GM23248 (cell line): ENCODE measurements around the gene VTCN1. TPM values are rescaled to one million over a fixed set of nuclear protein-coding genes. Genes with fewer than 3 reads are reported as not detected.

Source experiments
- DNase-seq: peaks from one replicate; pipeline ENCODE4 v3.0.0-alpha.2; 2015
- H2AFZ ChIP-seq: fragments of 200-600 bp; sonication (generic); 2 replicates; pipeline ENCODE4 v1.6.1; 2016; ENCODE audit warnings: antibody characterized with exemption
- H3F3A ChIP-seq: fragments of 200-600 bp; sonication (generic); 2 replicates; pipeline ENCODE4 v1.6.1; 2016; ENCODE audit warnings: mild to moderate bottlenecking, antibody characterized with exemption, mixed run types; ENCODE audit not compliant: insufficient read depth
- H3K27ac ChIP-seq: fragments of 200-600 bp; sonication (generic); 2 replicates; pipeline ENCODE4 v1.5.1; 2016; ENCODE audit warnings: mild to moderate bottlenecking
- H3K27me3 ChIP-seq: fragments of 200-600 bp; sonication (generic); replicated peaks from 2 replicates; pipeline ENCODE4 v1.6.1; 2016; ENCODE audit warnings: mild to moderate bottlenecking; ENCODE audit not compliant: insufficient read depth
- H3K36me3 ChIP-seq: fragments of 200-600 bp; sonication (generic); 2 replicates; pipeline ENCODE4 v1.6.1; 2016; ENCODE audit warnings: low read depth, mild to moderate bottlenecking
- H3K4me1 ChIP-seq: fragments of 200-600 bp; sonication (generic); 2 replicates; pipeline ENCODE4 v1.6.1; 2016; ENCODE audit warnings: mild to moderate bottlenecking; ENCODE audit not compliant: insufficient read depth
- H3K4me2 ChIP-seq: fragments of 200-600 bp; sonication (generic); one replicate; pipeline ENCODE4 v1.6.1; 2016; ENCODE audit warnings: mild to moderate bottlenecking; ENCODE audit not compliant: unreplicated experiment
- H3K4me3 ChIP-seq: fragments of 200-600 bp; sonication (generic); 2 replicates; pipeline ENCODE4 v1.5.1; 2016; ENCODE audit warnings: mild to moderate bottlenecking
- H3K79me2 ChIP-seq: fragments of 200-600 bp; sonication (generic); 2 replicates; pipeline ENCODE4 v1.6.1; 2016; ENCODE audit warnings: mild to moderate bottlenecking; ENCODE audit not compliant: insufficient read depth
- H3K9ac ChIP-seq: fragments of 200-600 bp; sonication (generic); 2 replicates; pipeline ENCODE4 v1.6.1; 2016; ENCODE audit warnings: mild to moderate bottlenecking
- H3K9me2 ChIP-seq: fragments of 200-600 bp; sonication (generic); 2 replicates; pipeline ENCODE4 v1.6.1; 2016; ENCODE audit warnings: mixed run types, mild to moderate bottlenecking, moderate library complexity; ENCODE audit not compliant: insufficient read depth
- H3K9me3 ChIP-seq: fragments of 200-600 bp; sonication (generic); one replicate; pipeline ENCODE4 v1.6.1; 2017; ENCODE audit warnings: low read depth
- H4K20me1 ChIP-seq: fragments of 200-600 bp; sonication (generic); 2 replicates; pipeline ENCODE4 v1.6.0; 2016; ENCODE audit not compliant: insufficient read depth
- EZH2 ChIP-seq: fragments of 200-600 bp; sonication (generic); IDR thresholded peaks from 2 replicates; pipeline ENCODE4 v1.6.1; 2018; ENCODE audit warnings: antibody characterized with exemption, mild to moderate bottlenecking; ENCODE audit not compliant: insufficient read depth, poor library complexity, severe bottlenecking
- EZH2phosphoT487 ChIP-seq: fragments of 200-600 bp; sonication (generic); IDR thresholded peaks from 2 replicates; pipeline ENCODE4 v1.6.1; 2018; ENCODE audit warnings: antibody characterized with exemption, moderate library complexity, mild to moderate bottlenecking, low read depth; ENCODE audit not compliant: insufficient read depth
- WGBS, 2 experiments: methylation state at CpG; one replicate each; pipeline ENCODE4 v1.1.6; 2015 to 2017; ENCODE audit warnings: low lambda C conversion rate in 2 of 2, low coverage in 1 of 2; ENCODE audit errors: missing lambda C conversion rate in 2 of 2; 5-methylcytosine and 5-hydroxymethylcytosine counted together
- in situ Hi-C: fragments of 300-500 bp; cut with MboI; formaldehyde crosslinking; loops from 2 replicates; pipeline ENCODE4 v1.15.0; 2020
- polyA plus RNA-seq: library from polyadenylated mRNA; unstranded; fragments of >200 nt; fragmentation: Nextera tagmentation; extraction: Ambion mirVana; gene quantifications from 2 replicates; pipeline ENCODE4 v1.2.1, GENCODE V29; 2016
- total RNA-seq: library from RNA; depleted of rRNA; stranded (reverse); fragments of >200 nt; shearing (Covaris generic); gene quantifications from 2 replicates; pipeline ENCODE4 v1.2.3, GENCODE V29; 2014

The VTCN1 gene
- total and polyA plus RNA-seq, 2 experiments from 2014 or later: not detected

DNA sequence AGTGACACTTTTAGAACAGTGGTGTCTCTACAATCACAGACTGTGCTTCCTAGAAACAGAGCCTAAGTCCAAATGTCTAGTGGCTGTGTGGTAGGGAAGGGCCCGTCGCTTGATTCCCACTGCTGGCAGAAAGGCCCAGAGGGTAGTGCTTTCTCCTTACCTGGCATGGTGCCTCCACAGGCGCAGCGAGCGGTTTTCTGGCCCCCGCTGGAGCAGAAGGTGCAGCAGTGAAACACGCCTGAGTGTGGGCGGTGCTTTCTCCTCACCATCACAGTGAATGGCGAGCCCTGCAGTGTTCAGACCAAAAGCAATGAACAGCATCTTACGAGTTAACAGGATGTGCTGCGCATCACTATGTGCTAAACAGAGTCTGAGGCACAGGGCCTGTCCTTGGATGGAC, 97.5 kb downstream of the VTCN1 start:
- Histone ChIP-seq H3K27ac (no peak overlapping the region), H3K4me3 (no peak overlapping the region), H3K27me3 (no peaks in the 10 kb centered on the region), H3K9me2 (no peaks in the 10 kb centered on the region), H3K4me2 (no peak overlapping the region), H3K79me2 (no peaks in the 10 kb centered on the region), H3K9ac (no peak overlapping the region), H3K36me3 (no peaks in the 10 kb centered on the region), H3F3A (no peaks in the 10 kb centered on the region), H2AFZ (no peak overlapping the region), H4K20me1 (no peaks in the 10 kb centered on the region), H3K4me1 (peaks cover 7% of the 10 kb centered on the region; the same call in 1 of the 2 replicates), H3K9me3 (no peaks in the 10 kb centered on the region)
- in situ Hi-C loops: no loop called here
- TF ChIP-seq EZH2phosphoT487 (no peak), EZH2 (no peak)
- no peak for DNase-seq
- 96 to 98% methylated on average over 11 of the region's 11 CpGs for WGBS, 2 experiments

DNA sequence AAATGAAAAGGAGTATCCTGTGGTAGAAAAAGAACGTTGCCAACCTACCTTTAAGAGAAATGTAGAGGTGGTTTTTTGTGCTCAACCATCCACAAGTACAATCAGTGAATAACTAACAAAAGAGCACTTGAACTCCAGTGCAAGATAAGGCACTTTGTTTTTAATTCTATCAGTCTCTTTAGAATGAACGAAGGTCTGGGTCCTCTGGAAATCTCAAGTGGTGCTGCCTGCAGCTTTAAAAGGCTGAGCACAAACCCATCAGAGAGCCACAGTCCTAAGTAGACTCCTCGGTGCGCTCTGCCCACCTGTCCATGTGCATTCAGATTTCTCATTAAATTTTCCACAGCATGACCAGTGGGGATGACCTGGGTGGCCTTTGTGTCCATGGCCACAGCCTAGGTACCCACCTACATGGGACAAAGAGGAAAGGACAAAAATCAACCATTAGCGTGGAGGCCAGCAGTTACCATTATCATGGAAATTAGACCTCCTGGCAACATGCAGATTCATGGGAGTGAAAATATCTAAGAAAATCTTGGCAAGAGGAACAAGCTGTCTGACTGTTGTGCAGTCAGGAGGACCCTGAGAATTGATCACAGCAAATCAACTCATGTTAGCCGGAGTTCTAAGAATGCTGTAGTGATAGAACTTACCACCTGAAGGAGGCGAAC, 98.5 kb downstream of the VTCN1 start:
- DNase-seq: no peak
- in situ Hi-C loops: no loop called here
- Histone ChIP-seq H3K4me2 (no peak overlapping the region), H3K9me2 (no peaks in the 10 kb centered on the region), H2AFZ (no peak overlapping the region), H3K36me3 (no peaks in the 10 kb centered on the region), H3K4me3 (no peak overlapping the region), H3F3A (no peaks in the 10 kb centered on the region), H3K9ac (no peak overlapping the region), H3K4me1 (peaks cover 7% of the 10 kb centered on the region; the same call in 1 of the 2 replicates), H3K27ac (no peak overlapping the region), H4K20me1 (no peaks in the 10 kb centered on the region), H3K79me2 (no peaks in the 10 kb centered on the region), H3K27me3 (no peaks in the 10 kb centered on the region), H3K9me3 (no peaks in the 10 kb centered on the region)
- WGBS, 2 experiments: 98 to 100% methylated on average over 7 of the region's 7 CpGs
- no peak for TF ChIP-seq EZH2
- no peak for TF ChIP-seq EZH2phosphoT487

DNA sequence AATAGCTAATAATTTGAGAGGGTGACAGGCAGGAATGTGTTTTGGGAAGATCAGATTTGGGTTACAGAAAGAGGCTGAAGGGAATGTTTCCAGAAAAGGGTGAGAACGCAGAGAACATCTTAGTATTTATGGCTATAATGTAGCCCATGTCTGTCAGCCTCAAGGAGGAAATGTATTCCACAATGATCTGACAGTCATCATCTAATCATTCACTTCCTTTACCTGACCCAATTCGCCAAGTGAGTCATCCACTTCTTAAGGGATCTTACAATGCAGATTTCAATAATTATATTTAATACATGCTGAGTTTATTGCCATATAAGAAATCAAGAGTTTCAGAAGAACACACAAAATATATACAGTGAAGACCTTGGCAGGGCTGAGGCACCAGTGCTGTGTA, 100.0 kb downstream of the VTCN1 start:
- Histone ChIP-seq H3K27me3 (no peaks in the 10 kb centered on the region), H2AFZ (no peak overlapping the region), H3K9me2 (no peaks in the 10 kb centered on the region), H3F3A (no peaks in the 10 kb centered on the region), H3K4me1 (peaks cover 7% of the 10 kb centered on the region; the same call in 1 of the 2 replicates), H3K9me3 (no peaks in the 10 kb centered on the region), H3K4me3 (no peak overlapping the region), H3K36me3 (no peaks in the 10 kb centered on the region), H3K4me2 (peak overlapping the region; percentile 14), H4K20me1 (no peaks in the 10 kb centered on the region), H3K79me2 (no peaks in the 10 kb centered on the region), H3K9ac (no peak overlapping the region), H3K27ac (no peak overlapping the region)
- TF ChIP-seq EZH2: no peak
- TF ChIP-seq EZH2phosphoT487: no peak
- in situ Hi-C loops: no loop called here
- WGBS, 2 experiments: 35 to 36% methylated on average over 2 of the region's 2 CpGs
- peak; percentile 43 for DNase-seq

DNA sequence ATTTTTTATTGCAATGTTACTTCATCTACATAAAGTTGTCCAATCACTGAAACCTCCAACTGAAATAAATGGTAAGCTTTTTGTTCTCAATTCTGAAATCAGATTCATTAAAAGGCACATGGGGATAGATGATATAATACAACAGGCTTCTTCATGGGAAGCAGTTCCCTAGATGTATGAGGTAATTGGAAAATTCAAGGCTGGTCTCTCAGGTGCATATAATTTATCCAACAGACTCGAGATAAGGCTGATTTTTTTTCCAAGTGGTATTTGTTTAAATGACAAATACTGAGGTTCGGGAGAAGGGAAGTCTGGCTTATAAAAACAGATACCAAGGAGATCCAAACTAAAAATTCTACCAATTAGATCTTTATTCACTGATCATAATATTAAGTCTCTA, 103.4 kb downstream of the VTCN1 start:
- Histone ChIP-seq H3F3A (no peaks in the 10 kb centered on the region), H3K9ac (no peak overlapping the region), H3K79me2 (no peaks in the 10 kb centered on the region), H3K9me2 (no peaks in the 10 kb centered on the region), H3K9me3 (no peaks in the 10 kb centered on the region), H2AFZ (no peak overlapping the region), H3K4me3 (no peak overlapping the region), H3K36me3 (no peaks in the 10 kb centered on the region), H3K4me2 (no peak overlapping the region), H4K20me1 (no peaks in the 10 kb centered on the region), H3K27ac (no peak overlapping the region), H3K27me3 (no peaks in the 10 kb centered on the region), H3K4me1 (peaks cover 7% of the 10 kb centered on the region; the same call in 1 of the 2 replicates)
- in situ Hi-C loops: no loop called here
- no peak for DNase-seq
- 54 to 70% methylated on average over 2 of the region's 2 CpGs for WGBS, 2 experiments
- TF ChIP-seq EZH2phosphoT487 (no peak), EZH2 (no peak)
